Astrocyte (in vitro differentiated cells and primary cell): ENCODE data around the gene PSG5. TPM values are rescaled to one million over a fixed set of nuclear protein-coding genes. Genes with fewer than 3 reads are reported as not detected.
"Not testable (repeated sequence)": the region's sequence is repeated elsewhere in the genome, so short reads cannot be mapped to it uniquely, and the experiment has no call there.

ENCODE experiments used
- DNase-seq: peaks from one replicate; pipeline ENCODE4 v3.0.0-alpha.2; 2010; ENCODE audit warnings: low read depth
- FAIRE-seq: peaks from 2 replicates; lab custom pipeline; 2011; peaks lifted over from hg19 to GRCh38; lab: Jason Lieb, UNC
- H2AFZ ChIP-seq: 2 replicates; pipeline ENCODE4 v1.6.0; 2012; ENCODE audit warnings: low read depth, low read length, inconsistent platforms
- H3K27ac ChIP-seq: 2 replicates; pipeline ENCODE4 v1.5.1; 2011; ENCODE audit warnings: low read depth, low read length, inconsistent platforms
- H3K27me3 ChIP-seq: 2 replicates; pipeline ENCODE4 v1.6.0; 2011; ENCODE audit warnings: low read length, inconsistent platforms; ENCODE audit not compliant: insufficient read depth
- H3K36me3 ChIP-seq: 2 replicates; pipeline ENCODE4 v1.5.1; 2011; ENCODE audit warnings: low read length, inconsistent platforms; ENCODE audit not compliant: insufficient read depth
- H3K4me1 ChIP-seq: 2 replicates; pipeline ENCODE4 v1.5.1; 2011; ENCODE audit warnings: low read length, inconsistent platforms; ENCODE audit not compliant: insufficient read depth
- H3K4me2 ChIP-seq: 2 replicates; pipeline ENCODE4 v1.6.0; 2012; ENCODE audit warnings: low read length, inconsistent platforms
- H3K4me3 ChIP-seq: 2 replicates; pipeline ENCODE4 v1.5.1; 2011; ENCODE audit warnings: low read depth, mild to moderate bottlenecking, low read length, inconsistent platforms; ENCODE audit not compliant: insufficient read depth
- H3K79me2 ChIP-seq: 2 replicates; pipeline ENCODE4 v1.6.0; 2012; ENCODE audit warnings: mild to moderate bottlenecking, low read length, inconsistent platforms; ENCODE audit not compliant: insufficient read depth
- H3K9ac ChIP-seq: 2 replicates; pipeline ENCODE4 v1.6.0; 2012; ENCODE audit warnings: mild to moderate bottlenecking, low read length, inconsistent platforms
- H3K9me3 ChIP-seq: 2 replicates; pipeline ENCODE4 v1.5.1; 2012; ENCODE audit warnings: low read depth, mild to moderate bottlenecking, low read length, inconsistent platforms; ENCODE audit not compliant: insufficient read depth
- H4K20me1 ChIP-seq: 2 replicates; pipeline ENCODE4 v1.6.0; 2012; ENCODE audit warnings: low read length, inconsistent platforms; ENCODE audit not compliant: insufficient read depth
- H3K27ac Mint-ChIP-seq: one replicate; pipeline ENCODE4 v1.8.0; 2021; ENCODE audit warnings: mild to moderate bottlenecking, mixed read lengths; ENCODE audit not compliant: unreplicated experiment
- H3K27me3 Mint-ChIP-seq: one replicate; pipeline ENCODE4 v1.8.0; 2021; ENCODE audit warnings: low read depth, mixed read lengths; ENCODE audit not compliant: unreplicated experiment
- H3K36me3 Mint-ChIP-seq: one replicate; pipeline ENCODE4 v1.8.0; 2021; ENCODE audit warnings: low read depth, mixed read lengths; ENCODE audit not compliant: unreplicated experiment
- H3K4me1 Mint-ChIP-seq: one replicate; pipeline ENCODE4 v1.8.0; 2021; ENCODE audit warnings: low read depth, mixed read lengths; ENCODE audit not compliant: unreplicated experiment
- H3K4me3 Mint-ChIP-seq: one replicate; pipeline ENCODE4 v1.8.0; 2021; ENCODE audit warnings: mild to moderate bottlenecking, moderate library complexity, mixed read lengths; ENCODE audit not compliant: unreplicated experiment
- H3K9me3 Mint-ChIP-seq: one replicate; pipeline ENCODE4 v1.8.0; 2021; ENCODE audit warnings: mild to moderate bottlenecking, mixed read lengths; ENCODE audit not compliant: unreplicated experiment
- CTCF ChIP-seq: IDR thresholded peaks from 2 replicates; pipeline ENCODE4 v1.5.1; 2011; ENCODE audit warnings: low read depth, mild to moderate bottlenecking, inconsistent platforms, low read length, moderate library complexity; ENCODE audit not compliant: insufficient read depth
- total RNA-seq: library from RNA; stranded (reverse); gene quantifications from 2 replicates; pipeline ENCODE4 v1.2.1, GENCODE V29; 2021

Gene PSG5
- total RNA-seq, 1 donor from 2014 or later: 0.86 TPM

- H4K20me1 ChIP-seq, H3K36me3 ChIP-seq, H3K79me2 ChIP-seq, H3K27me3 ChIP-seq, H3K4me1 Mint-ChIP-seq, H2AFZ ChIP-seq, FAIRE-seq, H3K4me2 ChIP-seq, H3K9me3 ChIP-seq, H3K36me3 Mint-ChIP-seq, H3K9ac ChIP-seq, DNase-seq, H3K27me3 Mint-ChIP-seq, H3K4me1 ChIP-seq, H3K4me3 Mint-ChIP-seq, H3K27ac ChIP-seq, H3K4me3 ChIP-seq, H3K27ac Mint-ChIP-seq: not testable (repeated sequence)
- TF ChIP-seq CTCF: peak; percentile 17
- peaks cover 12% of the 10 kb centered on the region for H3K9me3 Mint-ChIP-seq
These were observed 1.8 kb upstream of the PSG5 start for GRCh38 chr19:43188092-43188491.

- H3K9me3 Mint-ChIP-seq, H3K27me3 ChIP-seq, H3K4me1 Mint-ChIP-seq, H3K9me3 ChIP-seq, H2AFZ ChIP-seq, H3K4me3 Mint-ChIP-seq, H3K27me3 Mint-ChIP-seq, H4K20me1 ChIP-seq, H3K79me2 ChIP-seq, H3K4me3 ChIP-seq, H3K36me3 ChIP-seq, H3K36me3 Mint-ChIP-seq: not testable (repeated sequence)
- H3K4me2 ChIP-seq: peak overlapping the region; percentile 67
- peak; percentile 97 for FAIRE-seq
- peak; percentile 90 for DNase-seq
- H3K27ac ChIP-seq: peak overlapping the region; percentile 93
- H3K4me1 ChIP-seq: peaks cover 10% of the 10 kb centered on the region
- H3K27ac Mint-ChIP-seq: peak overlapping the region; percentile 10
- H3K9ac ChIP-seq: peak overlapping the region; percentile 45
These were observed 4.2 kb downstream of the PSG5 start for GRCh38 chr19:43181869-43182771.

- DNase-seq, H3K4me2 ChIP-seq, H3K27ac ChIP-seq, H3K36me3 ChIP-seq, H3K4me3 ChIP-seq, H3K27ac Mint-ChIP-seq, H3K9me3 Mint-ChIP-seq, FAIRE-seq, H3K36me3 Mint-ChIP-seq, H3K4me1 Mint-ChIP-seq, H3K79me2 ChIP-seq, H3K27me3 Mint-ChIP-seq, H3K9ac ChIP-seq, H2AFZ ChIP-seq, H4K20me1 ChIP-seq, H3K4me1 ChIP-seq, H3K27me3 ChIP-seq, H3K4me3 Mint-ChIP-seq, H3K9me3 ChIP-seq: not testable (repeated sequence)
- peak; percentile 4 for TF ChIP-seq CTCF
These were observed 6.7 kb downstream of the PSG5 start for GRCh38 chr19:43179569-43180147.

GRCh38 chr19:43178577-43178976 lies 7.8 kb downstream of the PSG5 start:
- not testable (repeated sequence) for H3K9me3 Mint-ChIP-seq, H3K36me3 Mint-ChIP-seq

GRCh38 chr19:43165906-43166305 lies 20.4 kb downstream of the PSG5 start:
- H3K4me1 ChIP-seq, H3K27me3 Mint-ChIP-seq, H3K27ac Mint-ChIP-seq, H3K4me3 Mint-ChIP-seq, H2AFZ ChIP-seq, H3K27ac ChIP-seq, H3K4me3 ChIP-seq, H3K79me2 ChIP-seq, H3K9me3 ChIP-seq, FAIRE-seq, DNase-seq, H3K36me3 Mint-ChIP-seq, H3K36me3 ChIP-seq, H3K4me1 Mint-ChIP-seq, H3K4me2 ChIP-seq, H3K9me3 Mint-ChIP-seq, H4K20me1 ChIP-seq, H3K9ac ChIP-seq, H3K27me3 ChIP-seq: not testable (repeated sequence)

More at GRCh38 chr19:43178577-43178976, 7.8 kb downstream of the PSG5 start:
- H2AFZ ChIP-seq, FAIRE-seq, H3K27ac Mint-ChIP-seq, H3K4me1 Mint-ChIP-seq, H3K36me3 ChIP-seq, H4K20me1 ChIP-seq, H3K9ac ChIP-seq, H3K4me3 ChIP-seq, H3K79me2 ChIP-seq, H3K4me2 ChIP-seq, H3K27me3 Mint-ChIP-seq, H3K9me3 ChIP-seq, H3K4me3 Mint-ChIP-seq, H3K4me1 ChIP-seq, H3K27ac ChIP-seq, DNase-seq, H3K27me3 ChIP-seq: not testable (repeated sequence)
